PC-3 (cell line): ENCODE results near the gene COL6A2. TPM values are rescaled to one million over a fixed set of nuclear protein-coding genes. Genes with fewer than 3 reads are reported as not detected.

Experiments
- ATAC-seq: fragments of 200-7000 bp; cut with Tn5 transposase; 2 replicates; pipeline ENCODE4 v1.9.1; 2020; ENCODE audit warnings: mild to moderate bottlenecking, moderate library complexity
- BruUV-seq: library from RNA; stranded (reverse); fragments of 400-500 nt; replicated peaks from 2 replicates; lab custom pipeline; 2021; lab: Mats Ljungman, UMichigan
- CTCF ChIA-PET: fragments of 300-600 bp; sonication (Branson Sonifier 250); formaldehyde crosslinking; loops from one replicate; lab custom pipeline; 2022; ENCODE audit warnings: antibody characterized with exemption; lab: Charles Lee
- POLR2A ChIA-PET: fragments of 300-600 bp; sonication (Branson Sonifier 250); formaldehyde crosslinking; loops from one replicate; lab custom pipeline; 2022; ENCODE audit warnings: antibody characterized with exemption; ENCODE audit not compliant: unreplicated experiment; lab: Charles Lee
- DNase-seq: peaks from one replicate; pipeline ENCODE4 v3.0.0-alpha.2; 2015
- H2AFZ ChIP-seq: fragments of 300-600 bp; sonication (generic); 2 replicates; pipeline ENCODE4 v1.6.0; 2016; ENCODE audit warnings: antibody characterized with exemption, low read length
- H3F3A ChIP-seq: fragments of 300-600 bp; sonication (generic); one replicate; pipeline ENCODE4 v1.6.0; 2017; ENCODE audit warnings: antibody characterized with exemption, low read length, control low read depth, mild to moderate bottlenecking; ENCODE audit not compliant: unreplicated experiment
- H3K27ac ChIP-seq: fragments of 300-600 bp; sonication (generic); 2 replicates; pipeline ENCODE4 v1.5.1; 2016; ENCODE audit warnings: mild to moderate bottlenecking, low read length
- H3K27me3 ChIP-seq: fragments of 300-600 bp; sonication (generic); 2 replicates; pipeline ENCODE4 v1.6.1; 2016; ENCODE audit warnings: low read length, mixed read lengths
- H3K36me3 ChIP-seq: fragments of 300-600 bp; sonication (generic); 2 replicates; pipeline ENCODE4 v1.6.1; 2016; ENCODE audit warnings: low read depth, mixed run types, low read length, mixed read lengths
- H3K4me1 ChIP-seq: fragments of 300-600 bp; sonication (generic); 2 replicates; pipeline ENCODE4 v1.5.1; 2016; ENCODE audit warnings: low read length; ENCODE audit not compliant: insufficient read depth
- H3K4me2 ChIP-seq: fragments of 300-600 bp; sonication (generic); 2 replicates; pipeline ENCODE4 v1.6.0; 2016; ENCODE audit warnings: low read length
- H3K4me3 ChIP-seq: fragments of 300-600 bp; sonication (generic); 2 replicates; pipeline ENCODE4 v1.5.1; 2016; ENCODE audit warnings: mild to moderate bottlenecking, low read length, mixed read lengths
- H3K79me2 ChIP-seq: fragments of 300-600 bp; sonication (generic); 2 replicates; pipeline ENCODE4 v1.6.1; 2017; ENCODE audit warnings: low read length, mixed read lengths
- H3K9ac ChIP-seq: fragments of 300-600 bp; sonication (generic); 2 replicates; pipeline ENCODE4 v1.6.0; 2016; ENCODE audit warnings: mild to moderate bottlenecking, low read length
- H3K9me2 ChIP-seq: fragments of 300-600 bp; sonication (generic); replicated peaks from 2 replicates; pipeline ENCODE4 v1.6.1; 2016; ENCODE audit warnings: mixed run types, low read length, mixed read lengths
- H3K9me3 ChIP-seq: fragments of 300-600 bp; sonication (generic); 2 replicates; pipeline ENCODE4 v1.6.1; 2016; ENCODE audit warnings: low read length, mixed read lengths
- H4K20me1 ChIP-seq: fragments of 300-600 bp; sonication (generic); 2 replicates; pipeline ENCODE4 v1.6.1; 2016; ENCODE audit warnings: low read length, mixed read lengths
- CTCF ChIP-seq: fragments of 300-600 bp; sonication (generic); conservative IDR thresholded peaks from 2 replicates; pipeline ENCODE4 v1.5.1; 2017; ENCODE audit warnings: antibody characterized with exemption, low read depth, mild to moderate bottlenecking, low read length
- EZH2 ChIP-seq: fragments of 300-600 bp; sonication (generic); IDR thresholded peaks from one replicate; pipeline ENCODE4 v1.6.1; 2017; ENCODE audit warnings: antibody characterized with exemption, mild to moderate bottlenecking, low read length; ENCODE audit not compliant: unreplicated experiment
- EZH2phosphoT487 ChIP-seq: fragments of 300-600 bp; sonication (generic); IDR thresholded peaks from 2 replicates; pipeline ENCODE4 v1.6.1; 2018; ENCODE audit warnings: mild to moderate bottlenecking, antibody characterized with exemption, low read length, borderline replicate concordance
- intact Hi-C: fragments of 100-400 bp; cut with micrococcal nuclease; formaldehyde crosslinking; loops from 2 replicates; pipeline ENCODE4 v1.9.0; 2023
- total RNA-seq: library from RNA; depleted of rRNA; stranded (reverse); fragments of >200 nt; gene quantifications from 2 replicates; pipeline ENCODE4 v1.2.3, GENCODE V29; 2014

The COL6A2 gene
- total RNA-seq, 1 experiment from 2014 or later: 521 TPM

- no TSS peak for BruUV-seq
- POLR2A ChIA-PET: interaction anchor here (0.7 kb wide), 1 partner anchor 22 kb away, joined by 5 read pairs; no protein-coding TSS in a partner anchor
- TF ChIP-seq EZH2: no peak
- no peak for TF ChIP-seq EZH2phosphoT487
- no peak for TF ChIP-seq CTCF
Observed at GRCh38 chr21:46054031-46054430, 43.9 kb upstream of the COL6A2 start.

GRCh38 chr21:46054451-46054881 lies 43.4 kb upstream of the COL6A2 start:
- peak overlapping the region; percentile 81 for H3K4me2 ChIP-seq
- BruUV-seq: no TSS peak
- H3F3A ChIP-seq: no peaks in the 10 kb centered on the region
- H3K9ac ChIP-seq: peak overlapping the region; percentile 80
- H4K20me1 ChIP-seq: no peaks in the 10 kb centered on the region
- CTCF ChIA-PET: no interaction called here
- TF ChIP-seq CTCF: no peak
- H3K36me3 ChIP-seq: no peaks in the 10 kb centered on the region
- H3K4me3 ChIP-seq: no peak overlapping the region
- H3K9me3 ChIP-seq: no peaks in the 10 kb centered on the region
- no peaks in the 10 kb centered on the region for H3K9me2 ChIP-seq
- ATAC-seq (no peak), DNase-seq (no peak)
- peak overlapping the region; percentile 97 for H3K27ac ChIP-seq
- H2AFZ ChIP-seq: no peak overlapping the region
- H3K4me1 ChIP-seq: peaks cover 47% of the 10 kb centered on the region
- peaks cover 17% of the 10 kb centered on the region for H3K79me2 ChIP-seq
- no peaks in the 10 kb centered on the region for H3K27me3 ChIP-seq
- intact Hi-C loops: loop anchor here (5.0 kb wide), 1 partner anchor 72 kb away; the partner anchor contains the start of gene COL6A1
- POLR2A ChIA-PET: no interaction called here

More at GRCh38 chr21:46054031-46054430, 43.9 kb upstream of the COL6A2 start:
- Histone ChIP-seq H2AFZ (no peak overlapping the region), H4K20me1 (no peaks in the 10 kb centered on the region), H3K27ac (peak overlapping the region; percentile 97), H3K9me3 (no peaks in the 10 kb centered on the region), H3K27me3 (no peaks in the 10 kb centered on the region), H3K4me1 (peaks cover 51% of the 10 kb centered on the region), H3K9ac (peak overlapping the region; percentile 80), H3K79me2 (peaks cover 17% of the 10 kb centered on the region), H3F3A (no peaks in the 10 kb centered on the region), H3K4me3 (peak overlapping the region; percentile 64), H3K4me2 (peak overlapping the region; percentile 81), H3K36me3 (no peaks in the 10 kb centered on the region), H3K9me2 (no peaks in the 10 kb centered on the region)
- ATAC-seq (no peak), DNase-seq (no peak)
- CTCF ChIA-PET: no interaction called here
- intact Hi-C loops: loop anchor here (5.0 kb wide), 1 partner anchor 72 kb away; the partner anchor contains the start of gene COL6A1

GRCh38 chr21:46055863-46056281 lies 42.0 kb upstream of the COL6A2 start:
- H3K9ac ChIP-seq: no peak overlapping the region
- no peaks in the 10 kb centered on the region for H3K9me3 ChIP-seq
- H3K27ac ChIP-seq: no peak overlapping the region
- no peaks in the 10 kb centered on the region for H3K9me2 ChIP-seq
- CTCF ChIA-PET: no interaction called here
- TF ChIP-seq CTCF (no peak), EZH2 (no peak), EZH2phosphoT487 (no peak)
- POLR2A ChIA-PET: no interaction called here
- H3K27me3 ChIP-seq: no peaks in the 10 kb centered on the region
- intact Hi-C loops: no loop called here
- no peak overlapping the region for H3K4me2 ChIP-seq
- H3F3A ChIP-seq: no peaks in the 10 kb centered on the region
- peaks cover 17% of the 10 kb centered on the region for H3K79me2 ChIP-seq
- BruUV-seq: no TSS peak
- H3K4me1 ChIP-seq: peaks cover 41% of the 10 kb centered on the region
- DNase-seq (no peak), ATAC-seq (no peak)
- no peaks in the 10 kb centered on the region for H4K20me1 ChIP-seq
- H2AFZ ChIP-seq: no peak overlapping the region
- H3K4me3 ChIP-seq: no peak overlapping the region
- H3K36me3 ChIP-seq: no peaks in the 10 kb centered on the region
